GM18907 (cell line): Measurements from ENCODE around the gene FJX1.
"Not testable (repeated sequence)": the region's sequence is repeated elsewhere in the genome, so short reads cannot be mapped to it uniquely, and the experiment has no call there.

Source experiments
- ATAC-seq: cut with Tn5 transposase; IDR thresholded peaks from one replicate; pipeline ENCODE4 v1.9.1; 2021; ENCODE audit warnings: mild to moderate bottlenecking, moderate library complexity; ENCODE audit not compliant: unreplicated experiment

The FJX1 gene

DNA sequence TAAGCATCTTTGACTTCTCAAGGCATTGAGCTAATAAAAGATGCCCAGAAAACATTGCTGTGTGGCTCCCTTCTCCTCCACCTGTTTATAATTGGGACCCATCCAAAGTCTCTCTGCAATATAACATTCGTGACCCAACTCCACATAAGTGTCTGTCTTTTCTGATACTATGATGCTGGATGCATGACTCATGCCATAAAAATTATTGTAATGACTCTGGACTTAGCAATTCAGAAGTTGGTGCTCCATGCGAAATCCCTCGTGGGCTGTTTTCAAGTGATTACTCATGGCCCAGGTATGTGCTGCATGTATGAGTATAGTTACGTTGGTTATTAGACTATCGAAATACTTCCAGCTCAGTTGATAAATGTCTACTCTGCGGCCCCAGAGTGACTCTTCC is 11.7 kb downstream of the FJX1 start:
- no peak for ATAC-seq

DNA sequence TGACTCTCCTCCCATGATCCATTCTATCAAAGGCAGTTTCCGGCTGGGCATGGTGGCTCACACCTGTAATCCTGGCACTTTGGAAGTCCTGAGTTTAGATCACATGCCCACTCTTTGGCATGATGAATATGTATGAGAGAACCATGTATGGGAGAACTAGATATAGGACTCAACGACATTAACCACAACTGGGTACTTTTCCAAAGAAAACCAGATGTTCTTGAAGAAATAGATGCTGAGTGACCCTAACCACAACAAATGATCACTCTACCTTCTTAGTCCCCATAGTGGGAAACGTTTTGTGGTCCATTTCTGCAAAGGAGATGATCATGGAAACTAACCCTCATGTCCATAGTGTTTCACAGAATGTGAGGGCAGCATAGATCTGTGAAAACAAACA is 13.6 kb downstream of the FJX1 start:
- no peak for ATAC-seq

DNA sequence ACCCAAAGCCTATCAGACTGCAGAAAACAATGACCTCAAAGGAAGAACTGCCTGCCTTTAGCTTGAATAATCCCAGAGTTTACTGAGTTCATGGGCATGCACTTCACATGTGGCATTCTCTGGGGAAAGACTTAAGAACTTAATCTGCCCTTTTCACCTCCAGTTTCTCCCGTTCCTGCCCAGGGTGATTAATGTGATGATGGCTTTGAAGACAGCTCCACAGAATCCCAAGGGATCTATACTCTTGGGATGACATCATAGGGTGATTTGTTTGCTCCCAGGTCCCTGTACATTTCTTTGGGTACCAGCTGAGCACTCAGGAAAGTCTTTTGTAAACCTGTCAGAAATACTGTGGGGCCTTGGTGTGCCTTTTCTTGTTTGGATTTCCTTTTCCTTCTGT is 14.0 kb downstream of the FJX1 start:
- no peak for ATAC-seq

DNA sequence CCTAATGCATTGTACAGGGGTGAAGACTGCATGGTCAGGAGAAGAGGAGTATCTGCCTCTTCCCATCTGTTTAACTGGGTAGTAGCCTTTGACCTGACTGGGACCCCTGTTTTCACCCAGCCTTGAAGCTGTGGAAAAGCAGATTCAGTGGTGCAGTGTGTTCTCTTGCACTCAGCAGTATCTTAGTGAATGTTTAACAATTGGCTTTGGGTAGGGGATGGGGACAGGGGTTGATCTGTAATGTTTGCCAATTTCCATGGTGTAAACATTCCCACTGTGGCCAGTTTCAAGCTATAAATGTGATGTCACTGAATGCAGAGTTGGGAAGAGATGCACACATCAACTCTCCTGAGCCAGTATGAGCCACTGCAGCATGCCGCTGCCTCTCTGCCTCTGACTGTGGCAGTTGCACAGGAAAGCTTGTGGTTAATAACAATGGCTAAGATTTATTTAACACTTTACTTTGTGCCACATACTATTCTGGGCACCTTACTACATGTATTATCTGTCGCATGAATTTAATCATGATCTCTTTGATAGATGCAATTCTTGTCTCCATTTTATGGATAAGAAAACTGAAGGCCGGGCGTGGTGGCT is 15.7 kb downstream of the FJX1 start:
- no peak for ATAC-seq

DNA sequence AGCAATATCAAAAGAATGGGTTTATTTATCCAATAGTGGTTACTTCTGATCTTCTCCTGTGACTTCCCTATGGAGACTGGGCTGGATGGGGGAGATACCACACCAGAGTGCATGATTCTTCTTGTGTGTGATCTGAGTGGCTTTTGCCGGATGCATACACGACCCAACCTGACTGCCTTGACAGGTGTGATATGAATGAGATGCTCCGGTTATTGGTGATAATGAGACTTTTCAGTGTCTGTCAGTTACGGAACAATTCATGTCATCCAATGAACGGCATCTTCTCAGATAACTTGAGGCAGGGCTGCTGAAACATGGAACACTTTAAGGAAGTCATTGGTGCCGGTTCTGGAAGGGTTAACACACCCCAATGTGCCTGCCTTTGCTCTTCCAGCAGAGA is 17.7 kb downstream of the FJX1 start:
- ATAC-seq, result no peak

DNA sequence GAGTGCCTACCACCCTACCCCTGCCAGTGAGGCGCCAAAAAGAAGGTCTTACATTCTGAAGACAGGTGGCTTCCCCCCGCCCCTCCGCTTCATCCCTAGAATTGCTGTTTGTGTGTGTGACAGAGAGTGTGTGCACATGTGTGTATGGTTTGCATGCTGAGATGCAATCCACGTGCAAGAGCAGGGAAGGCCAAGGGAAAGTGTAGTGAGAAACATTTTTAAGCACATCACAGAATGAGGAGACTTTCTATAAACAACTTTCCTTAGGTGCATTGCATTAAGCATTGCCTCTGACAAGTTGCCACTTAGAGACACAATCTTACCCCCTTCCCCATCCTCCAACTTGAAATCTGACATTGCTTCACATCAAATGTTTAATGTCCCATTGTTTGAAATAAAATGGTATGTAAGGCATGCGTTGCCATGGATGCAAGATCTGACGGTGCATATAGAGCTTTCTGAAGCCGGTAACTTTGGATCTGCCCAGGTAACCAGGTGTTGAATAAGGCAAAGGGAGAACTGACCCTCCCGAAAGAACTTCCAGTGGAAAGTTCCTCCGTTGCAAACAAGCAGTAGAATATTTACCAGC is 21.4 kb downstream of the FJX1 start:
- ATAC-seq, result no peak

DNA sequence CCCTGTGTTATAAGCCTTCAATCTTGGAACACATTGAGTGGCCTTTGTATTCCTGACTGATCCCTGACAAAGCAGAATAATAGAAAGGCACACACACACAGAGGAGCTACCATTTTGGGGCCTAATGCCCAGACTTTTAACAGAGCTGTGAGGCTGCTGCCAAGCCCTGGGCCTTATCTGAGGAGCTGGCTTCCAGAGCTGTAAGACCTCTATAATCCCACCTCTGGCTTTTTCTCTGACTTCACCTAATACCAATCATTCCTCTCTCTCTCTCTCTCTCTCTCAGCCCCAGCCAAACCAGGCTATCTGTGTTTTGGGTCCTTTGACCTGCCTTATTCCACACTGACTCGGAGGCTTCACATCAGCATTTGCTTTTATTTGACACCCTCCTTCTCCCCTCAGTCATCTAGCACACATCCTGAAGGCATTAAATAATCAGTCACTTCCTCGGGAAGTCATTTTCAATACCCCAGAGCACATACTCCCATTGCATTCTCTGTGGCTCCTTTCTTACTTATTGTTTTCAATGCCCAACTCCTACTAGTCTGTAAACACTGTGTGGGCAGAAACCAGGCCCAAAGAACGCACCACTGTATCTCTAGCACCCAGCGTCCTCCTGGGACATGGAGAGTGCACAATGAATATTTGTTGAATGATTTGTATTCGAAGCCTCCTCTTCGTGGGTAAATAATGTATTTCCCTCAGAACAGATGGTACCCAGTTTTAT is 23.1 kb downstream of the FJX1 start:
- ATAC-seq, result no peak

DNA sequence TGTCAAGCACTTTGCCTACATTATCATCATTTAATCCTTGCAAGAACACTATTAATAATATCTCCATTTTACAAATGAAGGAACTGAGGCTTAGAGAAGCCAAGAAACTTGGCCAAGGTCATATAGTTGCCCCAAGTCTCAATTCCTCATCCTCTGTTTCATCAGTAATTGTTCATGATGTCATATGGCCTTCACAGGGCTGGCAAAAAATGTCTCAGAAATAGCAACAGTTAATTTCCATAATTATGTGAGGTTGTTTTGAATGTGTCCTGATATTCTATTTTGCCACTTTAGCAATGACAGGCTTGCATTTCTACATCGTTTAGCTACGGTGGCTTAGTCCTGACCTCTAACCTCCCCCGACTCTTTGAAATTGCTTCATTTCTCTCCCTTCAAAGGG is 23.7 kb downstream of the FJX1 start:
- ATAC-seq, result no peak

DNA sequence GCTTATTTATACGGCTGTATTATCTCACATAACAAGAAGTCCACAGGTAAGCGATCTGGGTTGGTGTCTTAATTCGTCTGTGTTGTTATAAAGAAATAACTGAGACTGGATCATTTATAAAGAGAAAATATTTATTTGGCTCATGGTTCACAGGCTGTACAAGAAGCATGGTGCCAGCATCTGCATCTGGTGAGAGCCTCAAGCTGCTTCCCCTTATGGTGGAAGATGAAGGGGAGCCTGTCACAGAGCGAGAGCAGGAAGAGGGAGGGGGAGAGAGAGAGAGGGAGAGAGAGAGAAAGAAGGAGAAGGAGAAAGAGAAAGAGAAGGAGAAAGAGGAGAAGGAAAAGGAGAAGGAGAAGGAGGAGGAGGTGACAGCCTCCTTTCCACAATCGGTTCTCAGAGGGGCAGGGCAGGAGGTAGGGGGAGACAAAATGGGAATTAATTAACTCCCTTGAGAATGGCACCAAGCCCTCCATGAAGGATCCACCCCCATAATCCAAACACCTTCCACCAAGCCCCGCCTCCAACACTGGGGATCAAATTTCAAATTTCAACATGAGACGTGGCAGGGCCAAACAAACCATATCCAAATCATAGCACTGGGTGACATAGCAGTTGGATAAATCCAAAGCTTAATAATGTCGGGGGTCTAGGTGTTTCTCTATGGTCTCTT is 29.3 kb downstream of the FJX1 start:
- no peak for ATAC-seq

DNA sequence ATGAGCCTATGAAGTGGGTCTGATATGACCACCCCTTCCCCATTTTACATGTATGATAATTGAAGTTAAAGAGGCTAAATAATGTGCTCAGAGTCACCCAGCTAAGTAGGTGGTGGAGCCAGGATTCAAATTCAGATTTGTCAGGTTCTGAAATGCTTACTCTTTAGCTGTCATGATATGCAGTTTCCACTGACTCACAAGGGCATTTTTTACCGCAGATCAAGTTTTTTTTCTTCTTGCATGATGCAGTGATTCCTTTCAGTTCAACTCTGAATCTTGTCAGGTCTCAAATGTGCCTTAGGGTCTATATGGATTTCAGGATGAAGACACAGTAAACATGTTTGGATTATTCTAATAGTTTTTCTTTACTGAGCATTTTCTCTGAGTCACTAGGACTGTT is 31.7 kb downstream of the FJX1 start:
- ATAC-seq, result no peak

DNA sequence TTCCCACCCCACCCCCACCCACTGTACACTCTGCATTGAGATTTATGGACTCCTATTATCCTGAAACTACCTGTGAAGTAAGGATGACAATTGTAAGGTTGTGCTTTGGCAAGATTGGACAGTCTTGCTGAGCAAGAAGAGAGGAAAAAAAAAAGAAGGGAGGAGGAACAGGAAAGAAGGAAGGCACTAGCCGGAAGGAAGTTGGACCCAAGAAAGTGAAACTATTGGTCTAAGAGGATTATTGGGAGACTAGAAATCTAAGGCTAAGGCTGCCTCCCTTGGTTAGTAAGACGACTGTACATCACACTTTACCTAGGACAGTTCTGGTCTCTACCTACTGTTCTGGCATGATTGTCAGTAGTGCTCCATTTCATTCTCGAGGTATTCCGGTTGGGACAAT is 32.2 kb downstream of the FJX1 start:
- no peak for ATAC-seq

DNA sequence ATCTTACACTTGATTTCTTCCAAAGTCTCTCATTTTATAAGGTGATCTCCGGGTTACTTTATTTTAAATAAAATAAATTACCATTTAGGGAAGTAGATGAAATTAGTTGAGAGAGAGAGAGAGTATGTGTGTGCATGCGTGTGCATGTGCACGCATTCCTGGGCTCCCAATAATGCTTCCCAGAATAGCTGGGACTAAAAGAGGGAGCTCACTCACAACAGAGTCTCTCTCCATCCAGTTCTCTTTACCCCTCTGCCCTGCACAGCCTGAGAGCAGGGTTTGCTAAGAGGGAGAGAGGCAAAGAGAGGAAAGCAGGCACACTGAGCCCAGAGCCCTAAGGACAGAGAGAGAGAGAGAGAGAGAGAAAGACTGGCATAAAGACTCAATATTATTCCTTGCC is 33.0 kb downstream of the FJX1 start:
- ATAC-seq, result no peak

DNA sequence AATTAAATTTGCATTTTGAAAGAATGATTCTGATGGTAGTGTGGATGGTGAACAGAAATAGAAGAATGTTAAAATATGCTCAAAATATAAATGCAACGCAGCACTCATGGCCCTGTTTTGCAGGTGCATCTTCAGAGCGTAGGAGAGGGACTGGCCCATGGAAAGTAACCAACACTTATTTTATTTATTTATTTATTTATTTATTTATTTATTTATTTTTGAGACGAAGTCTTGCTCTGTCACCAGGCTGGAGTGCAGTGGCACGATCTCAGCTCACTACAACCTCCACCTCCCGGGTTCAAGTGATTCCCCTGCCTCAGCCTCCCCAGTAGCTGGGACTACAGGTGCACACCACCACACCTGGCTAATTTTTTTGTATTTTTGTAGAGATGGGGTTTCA is 34.5 kb downstream of the FJX1 start:
- ATAC-seq, result not testable (repeated sequence)

DNA sequence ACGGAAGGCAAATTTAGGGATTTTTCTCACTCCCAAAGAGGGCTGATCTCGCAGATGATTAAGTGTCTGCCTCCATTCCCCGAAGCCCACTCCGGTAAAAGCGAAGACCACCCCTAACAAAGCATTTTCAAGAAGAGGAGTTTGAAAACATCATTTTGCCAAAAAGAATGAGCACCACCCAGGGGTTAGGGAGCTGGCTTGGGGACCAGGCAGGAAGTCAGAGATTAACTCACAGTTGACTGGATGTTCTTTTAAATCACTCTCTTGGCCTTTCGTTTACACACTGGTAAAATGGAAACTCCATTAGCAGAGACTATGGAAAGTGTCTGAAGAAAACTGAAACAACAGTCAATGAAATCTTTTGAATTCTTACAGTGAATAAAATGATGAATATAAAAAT is 36.5 kb downstream of the FJX1 start:
- ATAC-seq, result no peak

DNA sequence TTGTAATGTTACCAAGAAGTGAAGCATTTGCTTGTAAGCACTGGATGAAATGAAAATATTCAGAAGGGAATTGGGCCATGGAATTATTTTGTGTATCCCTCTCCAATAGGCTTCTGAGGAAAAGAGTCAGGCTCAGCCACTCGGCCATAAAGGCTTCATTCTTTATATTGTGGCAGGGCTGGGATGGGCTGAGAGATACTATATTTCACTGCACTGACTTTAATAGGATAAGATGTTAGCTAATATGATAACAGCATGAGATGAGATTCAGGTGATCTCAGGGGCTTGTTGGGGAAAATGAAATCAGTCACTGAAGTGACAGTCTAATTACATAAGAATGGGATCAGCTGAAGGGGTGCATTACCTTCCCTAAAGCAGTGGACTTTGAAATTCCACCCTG is 37.0 kb downstream of the FJX1 start:
- no peak for ATAC-seq

DNA sequence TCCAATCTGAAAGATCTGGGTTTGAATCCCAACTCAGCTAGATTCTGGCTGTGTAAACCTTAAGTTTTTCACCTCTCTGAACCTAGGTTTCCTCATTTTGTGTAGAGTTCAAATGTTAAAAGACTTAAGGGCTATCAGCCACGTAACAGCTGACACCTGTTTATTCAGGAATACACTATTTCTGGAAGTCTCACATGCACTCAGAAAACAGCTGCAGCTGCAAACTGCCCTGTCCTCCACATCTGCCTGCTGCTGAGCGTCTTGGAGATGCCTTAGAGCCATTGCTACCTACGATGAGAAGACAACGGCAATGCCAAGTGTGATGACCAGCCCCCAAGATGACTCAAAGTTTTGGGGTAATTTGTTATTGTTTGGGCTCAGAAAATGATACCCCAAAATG is 37.6 kb downstream of the FJX1 start:
- ATAC-seq, result no peak

DNA sequence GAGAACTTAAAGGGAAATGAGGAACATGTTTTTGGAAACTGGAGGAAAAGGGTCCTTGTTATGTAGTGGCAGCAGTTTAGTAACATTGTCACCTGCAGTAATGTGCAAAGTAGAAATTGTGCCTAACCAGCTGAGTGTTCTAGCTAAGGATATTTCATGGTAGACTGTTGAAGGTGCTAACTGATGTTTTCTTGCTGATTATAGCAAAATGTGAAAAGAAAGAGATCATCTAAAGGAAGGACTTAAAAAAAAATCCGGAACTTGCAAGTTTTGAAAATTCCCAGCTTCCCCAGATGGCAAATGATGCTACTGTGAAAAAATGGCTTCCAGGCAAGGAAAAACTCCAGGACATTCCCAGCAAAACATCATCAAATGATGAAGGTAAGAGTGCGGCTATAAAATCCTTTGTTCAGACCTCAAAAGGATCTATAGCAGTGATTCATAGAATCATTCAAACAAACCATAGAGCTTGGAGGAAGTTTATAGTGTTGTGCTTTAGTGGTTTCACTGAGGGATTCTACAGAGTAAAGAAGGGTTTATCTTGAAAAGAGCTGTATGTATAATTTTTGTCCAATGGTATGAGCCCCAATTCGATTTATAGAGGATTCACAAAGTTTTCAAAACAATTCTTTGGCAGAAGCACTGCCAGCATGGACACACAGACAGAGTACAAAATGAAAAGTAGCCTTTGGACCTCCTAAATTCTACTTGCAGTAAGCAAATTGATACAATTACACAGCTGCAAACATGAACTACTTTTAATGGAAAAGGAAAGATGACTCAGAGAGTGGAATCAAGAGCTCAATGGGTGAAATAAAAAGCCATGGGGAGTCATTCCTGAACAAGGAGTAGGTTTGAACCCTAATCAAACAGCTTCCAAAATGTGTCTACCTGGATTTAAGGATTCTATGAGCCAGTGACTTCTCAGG is 40.0 kb downstream of the FJX1 start:
- no peak for ATAC-seq

DNA sequence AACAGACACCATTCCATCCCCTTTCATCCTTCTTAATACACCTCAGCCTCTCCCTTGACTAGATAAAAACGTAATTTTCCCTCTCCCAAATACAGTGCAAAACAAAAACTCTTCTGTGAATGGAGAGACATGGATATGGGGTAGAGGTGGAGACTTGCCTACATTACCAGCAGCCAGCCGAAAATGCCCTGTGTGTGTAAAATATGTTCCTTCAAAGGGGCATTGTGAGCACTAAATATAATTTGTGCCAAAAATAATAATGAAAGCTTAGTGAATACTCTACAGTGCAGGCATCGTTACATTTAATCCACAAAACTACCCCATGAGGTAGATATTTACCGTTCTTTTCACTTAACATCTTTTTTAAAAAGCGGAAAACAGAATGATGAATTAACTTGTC is 43.3 kb downstream of the FJX1 start:
- no peak for ATAC-seq

DNA sequence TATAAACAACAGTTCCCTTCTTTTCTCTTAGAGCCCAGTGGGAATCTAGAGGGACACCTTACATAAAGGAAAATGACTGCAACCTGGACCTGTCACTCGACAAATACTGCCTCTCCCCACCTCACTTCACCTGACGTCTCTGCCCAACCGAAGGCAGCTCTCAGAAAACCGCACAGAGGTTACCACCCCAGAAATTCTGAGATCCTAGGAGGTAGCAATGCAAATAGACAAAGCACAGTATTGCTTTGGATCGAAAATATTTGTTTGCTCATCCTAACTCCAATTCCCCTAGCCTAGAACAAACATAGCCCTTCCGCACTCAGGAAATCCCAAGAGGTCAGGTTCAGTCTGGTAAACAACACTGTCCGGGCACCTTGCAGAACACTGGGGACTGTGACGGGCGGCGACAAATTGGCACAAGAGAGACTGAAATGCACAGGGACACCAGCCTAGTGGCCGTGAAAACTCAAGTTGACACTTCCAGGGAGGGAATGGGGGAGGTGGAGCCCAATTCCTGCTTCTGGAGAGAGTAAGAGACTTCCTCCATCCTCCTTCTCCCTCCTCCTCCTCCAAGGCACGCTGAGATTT is 43.9 kb downstream of the FJX1 start:
- ATAC-seq, result peak; percentile 63

DNA sequence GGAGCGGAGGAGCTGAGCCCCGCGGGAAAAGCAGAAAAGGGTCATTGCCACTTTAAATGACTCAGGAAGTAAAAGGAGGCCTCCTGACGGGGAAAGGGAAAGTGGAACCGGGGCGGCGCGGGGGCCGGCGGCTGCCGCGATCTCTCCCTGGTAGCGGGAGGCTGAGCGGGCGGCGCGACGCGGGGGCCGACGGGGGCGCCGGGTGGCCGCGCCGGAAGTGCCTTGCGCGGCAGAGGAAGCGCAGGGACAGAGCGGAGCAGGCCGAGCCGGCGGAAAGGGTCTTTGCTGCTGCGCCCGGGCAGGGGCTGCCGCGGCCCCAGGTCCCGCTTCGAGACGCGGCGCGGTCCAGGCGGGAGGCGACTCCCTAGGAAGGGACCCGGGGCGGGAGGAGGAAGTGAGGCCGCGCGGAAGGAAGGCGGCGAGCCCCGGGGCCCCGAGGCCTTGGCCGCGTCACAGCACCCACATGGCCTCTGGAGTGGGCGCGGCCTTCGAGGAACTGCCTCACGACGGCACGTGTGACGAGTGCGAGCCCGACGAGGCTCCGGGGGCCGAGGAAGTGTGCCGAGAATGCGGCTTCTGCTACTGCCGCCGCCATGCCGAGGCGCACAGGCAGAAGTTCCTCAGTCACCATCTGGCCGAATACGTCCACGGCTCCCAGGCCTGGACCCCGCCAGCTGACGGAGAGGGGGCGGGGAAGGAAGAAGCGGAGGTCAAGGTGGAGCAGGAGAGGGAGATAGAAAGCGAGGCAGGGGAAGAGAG is 44.6 kb downstream of the FJX1 start, which contains the start of gene TRIM44:
Gene TRIM44, plus strand, starts transcription at position 127 of the 759 bp plus-strand sequence. Its CDS starts 337 bp downstream, at position 464.
- ATAC-seq, result peak; percentile 94
